ENCODE results near the gene NAAA.
"Not testable (repeated sequence)": the region's sequence is repeated elsewhere in the genome, so short reads cannot be mapped to it uniquely, and the experiment has no call there.

DNA sequence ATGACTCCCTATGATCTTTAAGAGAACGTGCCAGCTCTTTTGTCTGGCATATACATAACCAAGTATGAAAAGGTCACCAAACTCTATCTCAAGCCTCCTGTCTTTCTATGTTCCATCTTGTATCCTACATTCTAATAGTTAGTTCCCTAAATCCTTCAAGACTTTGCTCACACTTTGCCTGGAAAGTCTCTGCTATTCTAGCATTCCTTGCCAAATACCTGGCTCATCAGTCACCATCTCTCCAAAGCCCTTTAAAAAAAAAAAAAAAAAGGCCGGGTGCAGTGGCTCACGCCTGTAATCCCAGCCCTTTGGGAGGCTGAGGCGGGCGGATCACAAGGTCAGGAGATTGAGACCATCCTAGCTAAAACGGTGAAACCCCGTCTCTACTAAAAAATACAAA lies 17.7 kb upstream of the NAAA start:
- TF ChIP-seq, protein P1, sequence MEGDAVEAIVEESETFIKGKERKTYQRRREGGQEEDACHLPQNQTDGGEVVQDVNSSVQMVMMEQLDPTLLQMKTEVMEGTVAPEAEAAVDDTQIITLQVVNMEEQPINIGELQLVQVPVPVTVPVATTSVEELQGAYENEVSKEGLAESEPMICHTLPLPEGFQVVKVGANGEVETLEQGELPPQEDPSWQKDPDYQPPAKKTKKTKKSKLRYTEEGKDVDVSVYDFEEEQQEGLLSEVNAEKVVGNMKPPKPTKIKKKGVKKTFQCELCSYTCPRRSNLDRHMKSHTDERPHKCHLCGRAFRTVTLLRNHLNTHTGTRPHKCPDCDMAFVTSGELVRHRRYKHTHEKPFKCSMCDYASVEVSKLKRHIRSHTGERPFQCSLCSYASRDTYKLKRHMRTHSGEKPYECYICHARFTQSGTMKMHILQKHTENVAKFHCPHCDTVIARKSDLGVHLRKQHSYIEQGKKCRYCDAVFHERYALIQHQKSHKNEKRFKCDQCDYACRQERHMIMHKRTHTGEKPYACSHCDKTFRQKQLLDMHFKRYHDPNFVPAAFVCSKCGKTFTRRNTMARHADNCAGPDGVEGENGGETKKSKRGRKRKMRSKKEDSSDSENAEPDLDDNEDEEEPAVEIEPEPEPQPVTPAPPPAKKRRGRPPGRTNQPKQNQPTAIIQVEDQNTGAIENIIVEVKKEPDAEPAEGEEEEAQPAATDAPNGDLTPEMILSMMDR (IDR thresholded peaks at IDR 0.05; ENCODE audit: borderline replicate concordance, extremely low read depth, low read length, poor library complexity, severe bottlenecking) = not testable (repeated sequence)
- not testable (repeated sequence) for TF ChIP-seq EZH2 (IDR thresholded peaks at IDR 0.05; ENCODE audit: borderline replicate concordance, low read depth, low read length, severe bottlenecking)
